HTR-8/SVneo (cell line): ENCODE measurements around the gene ASPDH.

ENCODE experiments used
- DNase-seq: peaks from one replicate; pipeline ENCODE4 v3.0.0; 2011; ENCODE audit warnings: low spot score, mixed read lengths; ENCODE audit not compliant: insufficient read length
- FAIRE-seq: peaks from 2 replicates; lab custom pipeline; 2011; peaks lifted over from hg19 to GRCh38; lab: Jason Lieb, UNC

The ASPDH gene

DNA sequence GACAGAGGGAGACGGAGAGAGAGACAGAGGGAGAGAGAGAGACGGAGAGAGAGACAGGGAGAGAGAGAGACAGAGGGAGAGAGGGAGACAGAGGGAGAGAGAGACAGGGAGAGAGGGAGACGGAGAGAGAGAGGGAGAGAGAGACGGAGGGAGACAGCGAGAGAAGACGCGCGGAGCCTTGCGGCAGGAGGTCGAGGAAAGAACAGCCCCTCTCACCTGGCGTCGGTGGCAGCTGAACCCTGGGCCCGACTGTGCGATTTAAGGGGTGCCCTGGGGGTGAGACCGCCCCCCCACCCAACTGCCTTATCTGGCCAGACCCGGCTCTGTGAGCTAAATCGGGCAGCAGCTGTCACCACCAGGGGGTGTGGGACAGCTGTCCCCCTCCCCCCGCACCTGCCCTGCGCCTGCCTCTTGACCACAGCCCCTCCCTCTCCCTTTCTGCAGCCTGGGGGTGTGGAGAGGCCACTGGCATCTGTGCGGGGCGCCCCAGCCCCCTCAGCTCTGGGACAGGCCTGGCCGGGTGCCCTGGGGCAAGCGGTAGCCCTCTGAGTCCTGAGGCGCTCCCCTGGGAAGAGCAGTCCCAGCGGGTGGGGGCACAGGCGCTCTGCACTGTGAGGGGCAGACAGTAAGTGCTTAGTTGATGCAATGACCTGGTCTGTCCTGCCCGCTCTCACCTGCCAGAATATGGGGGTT is 13.5 kb downstream of the ASPDH start:
- FAIRE-seq: no peak
- DNase-seq: no peak

GRCh38 chr19:50498219-50499056 is 15.3 kb downstream of the ASPDH start:
- DNase-seq: no peak
- FAIRE-seq: no peak

DNA sequence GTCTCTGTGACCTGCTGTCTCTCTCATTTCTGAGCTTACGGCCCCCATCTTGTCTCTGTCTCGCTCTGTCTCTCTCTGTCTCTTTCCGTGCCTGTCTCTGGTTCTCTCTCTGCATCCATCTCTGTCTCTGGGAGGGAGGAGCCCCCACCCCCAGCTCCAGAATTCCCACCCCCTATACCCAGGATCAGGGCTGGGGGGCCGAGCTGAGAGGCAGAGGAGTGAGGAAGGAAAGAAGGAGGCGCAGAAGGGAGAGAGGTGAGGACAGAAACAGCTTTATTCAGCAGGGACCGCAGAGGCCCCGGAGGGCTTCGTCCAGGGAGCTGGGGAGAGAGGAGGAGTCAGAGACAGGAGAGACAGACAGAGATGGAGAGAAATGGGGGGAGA is 16.7 kb downstream of the ASPDH start:
- DNase-seq (no peak), FAIRE-seq (no peak)

DNA sequence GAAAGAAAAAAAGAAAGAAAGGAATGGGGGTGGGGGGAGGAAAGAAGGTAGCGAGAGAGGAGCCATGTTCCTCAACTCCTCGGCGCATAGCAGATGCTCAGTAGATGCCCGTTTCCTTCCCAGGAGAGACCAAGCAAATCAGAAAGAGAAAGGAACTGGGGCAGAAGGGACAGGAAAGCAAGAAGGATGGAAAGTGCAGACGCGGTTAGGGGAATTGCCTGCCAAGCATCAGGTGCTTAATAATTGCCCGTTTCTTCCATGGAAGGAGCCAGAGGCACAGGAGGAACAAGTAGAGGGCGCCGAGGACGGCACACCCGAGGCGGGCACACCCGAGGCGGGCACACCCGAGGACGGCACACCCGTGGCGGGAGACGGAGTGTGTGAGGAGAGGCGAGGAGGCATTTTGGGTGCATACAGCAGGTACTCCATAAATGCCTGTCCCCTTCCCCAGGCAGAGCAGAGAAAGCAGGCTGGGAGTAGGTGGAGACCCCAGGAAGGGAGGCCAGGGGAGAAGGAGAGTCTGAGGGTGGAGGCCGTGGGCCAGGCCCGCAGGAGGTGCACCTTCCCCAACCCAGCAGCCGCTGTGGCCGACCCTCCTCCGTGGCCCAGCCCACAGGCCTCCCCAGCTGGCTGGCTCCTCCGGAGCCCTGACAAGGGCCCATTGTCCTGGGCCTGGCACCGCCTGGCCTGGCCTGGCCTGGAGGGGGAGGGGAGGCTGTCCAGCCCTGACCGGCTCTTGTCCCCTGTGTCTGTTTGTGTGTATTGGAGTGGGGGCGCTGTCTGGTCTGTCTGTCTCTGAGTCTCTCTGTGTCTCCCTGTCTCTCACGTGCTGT is 17.3 kb downstream of the ASPDH start:
- no peak for FAIRE-seq
- DNase-seq: no peak

- no peak for FAIRE-seq
These were observed 18.6 kb downstream of the ASPDH start for GRCh38 chr19:50495020-50495531.

DNA sequence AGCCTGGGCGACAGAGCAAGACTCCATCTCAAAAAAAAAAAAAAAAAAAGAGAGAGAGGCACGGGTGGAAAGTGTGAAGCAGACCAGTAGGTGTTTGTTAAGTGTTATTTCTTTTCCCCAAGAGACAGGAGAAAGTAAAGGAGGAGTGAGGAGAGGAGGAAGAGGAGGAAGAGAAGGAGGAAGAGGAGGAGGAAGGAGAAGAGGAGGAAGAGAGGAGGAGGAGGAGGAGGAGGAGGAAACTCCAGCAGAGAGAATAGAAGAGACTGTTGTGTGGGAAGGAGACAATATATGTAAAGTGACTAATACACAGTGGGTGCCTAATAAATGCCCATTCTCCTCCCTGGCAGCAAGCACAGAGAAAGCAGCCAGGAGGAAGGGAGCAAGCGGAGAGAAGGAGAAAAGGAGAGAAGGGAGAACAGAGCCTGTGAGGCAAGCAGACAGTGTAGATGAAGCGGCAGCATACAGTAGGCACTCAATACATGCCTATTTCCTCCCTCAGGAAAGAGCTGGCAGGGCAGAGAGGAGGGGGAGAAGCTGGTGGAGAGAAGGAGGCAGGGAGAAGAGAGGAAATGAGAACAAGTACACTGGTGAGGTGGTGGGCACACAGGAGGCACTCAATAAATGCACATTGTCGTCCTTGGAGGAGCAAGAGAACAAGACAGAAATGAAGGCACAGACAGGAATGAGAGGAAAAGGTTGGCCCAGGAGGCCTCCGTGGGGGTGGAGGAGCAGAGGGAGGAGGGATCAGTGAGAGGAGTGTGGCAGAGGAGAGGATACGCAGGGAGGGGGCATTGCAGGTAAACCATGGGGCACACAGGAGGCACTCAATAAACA is 19.3 kb downstream of the ASPDH start:
- no peak for FAIRE-seq
- DNase-seq: no peak

More at GRCh38 chr19:50495020-50495531, 18.6 kb downstream of the ASPDH start:
- no peak for DNase-seq

DNA sequence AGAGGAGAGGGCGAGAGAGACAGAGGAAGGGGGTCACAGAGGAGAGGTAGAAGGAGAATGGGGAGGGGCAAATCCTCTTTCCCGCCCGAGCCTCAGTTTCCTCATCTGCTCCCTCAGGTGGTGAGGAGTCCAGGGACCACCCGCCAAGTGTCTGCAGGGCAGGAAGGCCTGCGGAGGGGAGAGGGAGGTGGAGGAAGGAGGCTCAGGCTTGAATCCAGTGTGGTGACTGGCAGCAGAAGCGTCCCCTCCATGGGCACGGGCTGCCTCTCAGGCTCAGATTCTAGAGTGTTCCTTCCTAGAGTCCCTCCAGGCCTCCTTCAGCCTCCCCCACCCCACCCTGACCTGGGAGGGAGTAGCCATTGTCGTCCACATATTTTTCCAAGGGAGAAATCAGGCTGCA is 20.5 kb downstream of the ASPDH start:
- no peak for FAIRE-seq
- no peak for DNase-seq

DNA sequence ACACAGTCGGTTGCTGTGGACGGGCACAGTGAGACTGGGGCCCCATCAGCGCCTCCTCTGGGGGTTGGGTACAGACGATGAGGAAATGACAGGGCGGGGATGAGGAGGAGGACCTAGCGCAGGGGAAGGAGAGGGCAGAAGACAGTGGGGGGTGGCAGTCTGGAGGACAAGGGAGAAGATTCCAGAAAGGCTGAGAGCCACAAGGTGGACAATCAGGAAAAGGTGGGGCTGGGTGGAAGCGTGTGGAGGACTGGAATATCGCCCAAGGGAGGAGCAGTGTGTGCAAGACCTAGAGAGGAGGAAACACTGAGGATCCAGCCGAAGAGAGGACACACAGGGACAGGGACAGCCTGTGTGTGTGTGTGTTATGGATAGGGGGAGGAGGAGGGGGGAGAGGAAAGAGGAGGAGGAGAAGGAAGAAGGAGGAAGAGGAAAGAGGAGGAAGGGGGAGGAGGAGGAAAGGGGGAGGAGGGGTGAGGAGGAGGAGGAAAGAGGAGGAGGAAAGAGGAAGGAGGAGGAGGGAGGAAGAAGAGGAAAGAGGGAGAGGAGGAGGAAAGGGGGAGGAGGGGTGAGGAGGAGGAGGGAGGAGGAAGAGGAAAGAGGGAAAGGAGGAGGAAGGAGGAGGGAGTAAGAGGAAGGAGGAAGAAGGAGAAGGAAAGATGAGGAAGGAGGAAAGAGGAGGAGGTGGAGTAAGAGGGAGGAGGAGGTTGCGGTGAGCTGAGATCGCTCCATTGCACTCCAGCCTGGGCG is 21.2 kb downstream of the ASPDH start:
- FAIRE-seq (no peak), DNase-seq (no peak)

- no peak for DNase-seq
- FAIRE-seq: no peak
These were observed 22.7 kb downstream of the ASPDH start for GRCh38 chr19:50490991-50491472.

- FAIRE-seq: no peak
These were observed 23.3 kb downstream of the ASPDH start for GRCh38 chr19:50490411-50490811.

GRCh38 chr19:50489461-50490011 is 24.2 kb downstream of the ASPDH start:
- FAIRE-seq (no peak), DNase-seq (no peak)

More at GRCh38 chr19:50490411-50490811, 23.3 kb downstream of the ASPDH start:
- DNase-seq: no peak

- no peak for DNase-seq
- FAIRE-seq: no peak
These were observed 25.1 kb downstream of the ASPDH start for GRCh38 chr19:50488389-50489194.

- FAIRE-seq (no peak), DNase-seq (no peak)
These were observed 26.7 kb downstream of the ASPDH start for GRCh38 chr19:50486823-50487515.

DNA sequence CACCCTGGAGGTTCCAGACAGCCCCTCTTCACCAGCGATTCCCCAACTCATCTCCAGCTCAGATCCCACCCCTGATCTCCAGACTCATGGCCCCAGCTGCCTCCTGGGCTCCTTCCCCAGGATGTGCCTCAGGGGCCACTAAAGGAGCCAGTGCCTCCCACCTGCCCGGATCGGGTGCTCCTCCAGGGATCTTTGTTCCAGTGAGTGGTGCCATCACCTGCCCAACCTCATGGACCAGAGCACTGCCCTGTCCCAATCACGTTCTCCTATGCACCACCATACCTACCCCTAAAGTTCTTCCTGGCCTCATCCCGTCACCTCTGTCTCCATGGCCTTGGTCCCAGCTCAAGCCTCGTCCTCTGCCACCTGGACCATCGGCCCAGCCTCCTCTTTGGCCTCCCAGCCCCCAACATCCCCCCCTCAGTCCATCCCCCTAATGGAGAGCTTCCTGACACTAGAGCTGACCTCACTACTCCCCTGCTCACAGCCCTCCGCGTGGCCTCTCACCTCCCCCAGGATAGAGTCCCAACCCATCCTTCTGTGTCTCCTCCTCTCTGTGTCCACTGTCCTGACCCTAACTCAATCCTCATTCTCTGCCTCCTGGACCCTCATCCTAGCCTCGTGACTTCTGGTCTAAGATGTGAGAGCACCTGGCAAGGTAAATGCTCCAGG is 28.3 kb downstream of the ASPDH start:
- DNase-seq (no peak), FAIRE-seq (no peak)

GRCh38 chr19:50482916-50483315 is 30.8 kb downstream of the ASPDH start:
- no peak for FAIRE-seq
- DNase-seq: no peak

- DNase-seq (no peak), FAIRE-seq (no peak)
These were observed 31.4 kb downstream of the ASPDH start for GRCh38 chr19:50482271-50482855.
